ENCODE data around the gene RIOK2.
"Not testable (repeated sequence)": the region's sequence is repeated elsewhere in the genome, so short reads cannot be mapped to it uniquely, and the experiment has no call there.

Gene RIOK2

DNA sequence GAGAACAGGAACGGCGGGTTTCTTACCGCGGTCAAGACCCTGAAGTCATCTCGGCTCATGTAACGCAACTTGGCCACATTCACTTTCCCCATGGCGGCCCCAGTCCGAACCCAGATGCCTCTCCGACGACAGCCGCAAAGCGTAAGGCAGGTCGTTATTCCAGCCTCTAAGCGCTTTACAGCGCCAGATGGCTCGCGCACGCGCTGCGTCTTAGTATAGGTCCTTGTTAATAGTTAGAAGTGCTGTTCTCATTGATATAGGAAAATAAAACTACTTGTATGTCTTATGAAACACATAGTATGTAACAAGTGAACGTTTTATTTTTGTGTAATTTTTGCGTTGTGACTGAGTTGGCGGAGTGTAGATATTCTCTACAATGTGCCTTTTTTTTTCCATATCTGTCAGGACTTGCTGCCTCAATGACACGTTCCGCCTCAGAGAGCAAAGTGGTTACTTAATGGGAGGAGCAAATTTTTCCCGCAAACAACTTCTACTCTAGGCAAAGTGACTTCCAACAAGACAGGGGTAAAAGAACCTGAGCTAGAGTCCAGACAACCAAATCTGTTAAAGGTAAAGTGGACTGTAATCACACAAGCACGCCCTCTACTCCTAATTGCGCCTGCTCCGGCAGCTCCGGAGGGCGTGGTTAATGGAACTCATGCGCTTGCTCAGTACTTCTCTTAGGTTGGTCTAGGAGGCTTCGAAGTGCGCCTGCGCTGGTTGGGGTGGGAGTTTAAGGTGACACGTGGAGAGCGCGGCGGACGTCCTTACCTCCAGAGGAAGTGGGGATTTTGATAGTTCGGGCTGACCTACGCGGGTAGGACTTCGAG lies at the start of gene RIOK2:
Gene RIOK2 (minus strand): TSS at position 148 of the 830 bp plus-strand sequence. CDS start 56 bp downstream, at position 92.
- peak; percentile 91 for DNase-seq

DNA sequence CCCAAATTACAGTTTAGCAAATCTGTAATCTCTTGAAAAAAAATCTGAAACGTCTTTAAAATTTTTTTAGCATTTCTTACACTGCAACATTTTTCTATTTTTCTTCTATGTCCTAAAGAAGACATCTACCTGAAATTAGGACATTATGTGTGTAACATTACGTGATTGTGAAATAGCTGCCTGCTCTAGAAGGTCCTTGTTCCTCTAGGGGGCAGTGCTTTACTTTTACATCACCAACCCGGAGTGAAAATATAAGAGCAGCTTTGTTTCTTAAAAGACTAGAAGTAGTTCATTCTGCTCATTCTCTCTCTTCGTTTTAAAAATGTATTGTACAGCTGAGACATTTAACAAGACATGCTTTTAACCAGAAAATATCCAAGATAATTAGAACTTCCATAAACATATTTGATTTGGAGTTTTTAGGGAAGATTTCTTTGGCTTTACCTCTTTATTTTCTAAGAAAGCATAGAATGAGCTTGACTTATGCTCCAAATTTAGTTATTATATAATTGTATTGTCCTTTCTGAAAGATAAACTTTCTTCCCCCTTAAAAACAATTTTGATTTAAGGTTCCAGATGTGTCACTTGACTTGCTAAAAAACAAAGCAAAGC lies 48.1 kb upstream of the RIOK2 start:
- peak; percentile 55 for DNase-seq

DNA sequence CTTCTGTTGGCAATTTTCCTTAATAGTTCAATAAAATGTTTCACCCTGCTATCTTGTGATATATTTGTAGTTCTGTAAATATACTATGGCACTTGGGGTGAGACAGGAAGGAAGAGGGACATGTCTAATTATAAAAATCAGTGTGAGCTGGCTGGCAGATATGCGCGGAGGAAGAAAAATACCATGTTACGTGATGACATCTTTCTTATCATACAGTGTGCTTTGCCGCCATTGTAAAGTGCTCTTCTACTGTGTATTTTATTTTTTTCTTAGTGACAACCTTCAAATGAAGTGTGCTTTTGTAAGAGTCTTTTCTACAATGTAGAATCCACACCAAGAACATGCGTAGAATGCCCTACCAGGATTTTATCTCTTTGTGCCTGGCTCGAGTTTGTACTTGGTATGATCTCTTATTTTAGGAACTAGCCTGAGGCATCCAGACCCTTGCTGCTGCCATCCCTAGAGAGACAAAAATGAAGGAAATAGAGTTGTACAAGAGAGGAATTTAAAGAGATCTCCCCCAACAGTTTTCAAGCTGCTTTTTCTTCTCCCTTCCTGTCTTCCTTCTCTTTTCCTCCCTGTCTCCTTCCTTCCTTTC lies 46.7 kb upstream of the RIOK2 start:
- peak; percentile 11 for DNase-seq

- DNase-seq, result no peak
Measured at GRCh38 chr5:97229196-97229595, 46.1 kb upstream of the RIOK2 start.

DNA sequence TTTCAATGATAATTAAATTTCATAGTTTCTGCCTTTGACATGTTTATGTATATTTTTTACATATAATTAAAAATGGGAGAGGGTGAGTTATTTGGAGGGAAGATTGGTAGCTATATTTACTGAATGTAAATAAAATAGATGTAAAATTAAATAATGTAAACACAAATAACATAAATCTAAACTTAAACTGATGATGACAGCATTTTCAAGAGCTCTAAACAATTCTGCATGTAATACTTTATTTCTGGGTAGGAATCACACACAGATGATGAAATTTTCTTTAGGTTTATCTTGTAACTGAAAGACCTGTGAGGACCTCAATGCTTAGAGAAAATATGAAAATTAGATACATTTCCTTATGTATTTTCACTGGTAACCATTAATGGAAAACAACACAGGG lies 42.2 kb upstream of the RIOK2 start:
- DNase-seq, result no peak

GRCh38 chr5:97224112-97224750 lies 41.2 kb upstream of the RIOK2 start:
- no peak for DNase-seq

DNA sequence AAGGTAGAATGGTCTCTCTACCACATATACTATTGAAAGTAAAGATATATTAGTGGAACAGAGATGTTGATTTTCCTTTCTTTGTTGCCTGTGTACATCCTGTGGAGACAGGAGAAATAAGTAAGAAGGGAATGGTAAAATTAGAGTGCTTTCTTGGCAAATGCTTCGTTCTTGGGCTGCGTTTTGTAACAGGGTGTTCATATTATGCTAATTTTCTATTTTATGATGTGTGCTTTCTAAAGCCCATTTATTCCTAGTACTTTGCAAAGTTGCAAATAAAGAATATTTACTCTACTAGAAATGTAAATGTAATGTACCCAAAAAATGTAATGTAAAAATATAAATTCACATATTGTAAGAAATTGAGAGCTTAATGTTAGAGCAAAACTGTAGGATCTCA lies 40.5 kb upstream of the RIOK2 start:
- no peak for DNase-seq

- DNase-seq, result no peak
Measured at GRCh38 chr5:97209343-97209742, 26.3 kb upstream of the RIOK2 start.

- no peak for DNase-seq
Measured at GRCh38 chr5:97208714-97209113, 25.7 kb upstream of the RIOK2 start.

DNA sequence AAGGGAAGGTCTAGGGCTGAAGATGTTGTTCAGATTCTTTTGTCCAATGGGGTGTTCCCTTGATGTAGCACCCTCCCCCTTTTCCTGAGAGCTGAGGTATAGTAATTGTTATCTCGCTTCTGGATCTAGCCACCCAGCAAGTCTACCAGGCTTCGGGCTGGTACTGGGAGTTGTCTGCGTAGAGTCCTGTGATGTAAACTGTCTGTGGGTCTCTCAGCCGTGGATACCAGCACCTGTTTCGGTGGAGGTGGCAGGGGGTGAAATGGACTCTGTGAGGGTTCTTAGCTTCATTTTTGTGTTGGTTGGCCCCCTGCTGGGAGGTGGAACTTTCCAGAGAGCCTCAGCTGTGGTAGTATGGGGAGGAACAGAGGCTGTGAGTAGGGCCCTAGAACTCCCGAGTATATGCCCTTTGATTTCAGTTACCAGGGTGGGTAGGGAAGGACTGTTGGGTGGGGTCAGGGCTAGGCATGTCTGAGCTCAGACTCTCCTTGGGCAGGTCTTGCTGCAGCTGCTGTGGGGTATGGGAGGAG lies 25.2 kb upstream of the RIOK2 start:
- no peak for DNase-seq

GRCh38 chr5:97194366-97194765 lies 11.3 kb upstream of the RIOK2 start:
- no peak for DNase-seq

GRCh38 chr5:97193355-97193688 lies 10.3 kb upstream of the RIOK2 start:
- no peak for DNase-seq

DNA sequence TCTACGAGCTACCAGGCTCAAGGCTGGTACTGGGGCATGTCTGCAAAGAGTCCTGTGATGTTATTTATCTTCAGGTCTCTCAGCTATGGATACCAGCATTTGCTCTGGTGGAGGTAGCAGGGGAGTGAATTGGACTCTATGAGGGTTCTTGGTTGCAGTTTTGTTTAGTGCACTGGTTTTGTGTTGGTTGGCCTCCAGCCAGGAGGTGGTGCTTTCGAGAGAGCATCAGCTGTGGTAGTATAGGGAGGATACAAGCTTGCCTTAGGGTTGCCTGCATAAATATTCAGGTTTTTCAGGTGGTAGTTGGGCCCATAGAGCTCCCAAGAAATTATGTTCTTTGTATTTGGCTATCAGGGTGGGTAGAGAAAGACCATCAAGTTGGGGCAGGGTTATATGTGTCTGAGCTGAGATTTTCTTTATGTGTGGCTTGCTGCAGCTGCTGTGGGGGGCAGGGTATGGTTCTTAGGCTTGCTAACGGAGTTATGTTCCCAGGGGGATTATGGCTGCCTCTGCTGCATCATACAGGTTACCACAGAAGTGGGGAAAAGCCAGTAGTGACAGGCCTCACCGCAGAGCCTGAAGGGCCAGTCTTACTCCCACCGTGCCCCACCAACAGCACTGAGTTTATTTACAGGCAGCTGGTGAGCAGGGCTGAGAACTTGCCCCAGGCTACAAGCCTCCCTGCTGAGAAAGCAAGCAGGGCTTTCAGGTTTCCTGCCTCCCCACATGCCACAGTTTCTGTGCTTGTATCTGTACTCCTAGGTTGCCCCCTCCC lies 9.7 kb upstream of the RIOK2 start:
- no peak for DNase-seq

- DNase-seq, result no peak
Measured at GRCh38 chr5:97191893-97192292, 8.8 kb upstream of the RIOK2 start.

DNA sequence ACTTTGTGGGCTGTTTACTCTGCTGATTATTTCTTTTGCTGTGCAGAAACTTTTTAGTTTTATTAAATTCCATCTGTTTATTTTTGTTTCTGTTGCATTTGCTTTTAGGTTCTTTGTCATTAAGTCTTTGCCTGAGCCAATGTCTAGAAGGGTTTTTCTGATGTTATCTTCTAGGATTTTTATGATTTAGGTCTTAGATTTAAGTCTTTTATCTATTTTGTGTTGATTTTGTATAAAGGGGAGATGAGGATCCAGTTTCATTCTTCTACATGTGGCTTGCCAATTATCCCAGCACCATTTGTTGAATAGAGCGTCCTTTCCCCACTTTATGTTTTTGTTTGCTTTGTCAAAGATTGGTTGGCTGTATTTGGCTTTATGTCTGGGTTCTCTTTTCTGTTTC lies 6.5 kb upstream of the RIOK2 start:
- not testable (repeated sequence) for DNase-seq

DNA sequence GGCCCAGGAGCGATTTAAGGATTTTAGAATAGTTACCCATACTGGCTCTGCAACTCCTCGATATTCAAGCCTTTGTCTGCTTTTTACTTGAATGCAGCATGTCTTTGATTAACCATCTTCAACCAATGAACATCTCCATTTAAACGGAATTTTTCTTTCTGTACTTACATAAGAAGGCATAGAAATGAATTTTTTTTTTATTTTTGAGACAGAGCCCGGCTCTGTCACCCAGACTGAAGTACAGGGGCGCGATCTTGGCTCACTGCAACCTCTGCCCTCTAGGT lies 825 bp upstream of the RIOK2 start:
- no peak for DNase-seq

DNA sequence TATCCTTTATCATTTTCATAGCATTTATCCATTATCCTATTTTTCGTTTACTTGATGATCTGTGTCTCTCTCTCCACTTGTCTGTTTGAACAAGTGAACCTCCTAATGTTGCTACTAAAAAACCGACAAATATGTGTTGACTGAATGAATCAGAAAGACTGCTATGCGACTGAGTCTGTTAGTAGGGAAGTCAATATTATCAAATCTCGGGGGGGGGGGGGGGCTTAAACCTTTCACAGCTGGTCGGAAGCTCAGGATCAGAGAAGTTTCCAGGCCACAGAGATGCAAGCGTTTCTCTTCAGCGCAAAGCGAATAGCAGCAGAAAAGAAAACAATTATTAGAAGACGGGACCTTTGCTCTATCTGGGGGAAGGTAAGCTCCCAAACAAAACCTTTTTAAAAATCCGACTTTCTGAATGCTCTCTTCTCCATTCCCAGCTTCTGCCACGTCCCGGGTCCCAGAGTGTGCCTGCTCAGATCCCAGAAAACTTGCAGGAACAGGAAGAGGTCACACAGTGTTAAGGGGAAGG lies 412 bp downstream of the RIOK2 start:
- no peak for DNase-seq

DNA sequence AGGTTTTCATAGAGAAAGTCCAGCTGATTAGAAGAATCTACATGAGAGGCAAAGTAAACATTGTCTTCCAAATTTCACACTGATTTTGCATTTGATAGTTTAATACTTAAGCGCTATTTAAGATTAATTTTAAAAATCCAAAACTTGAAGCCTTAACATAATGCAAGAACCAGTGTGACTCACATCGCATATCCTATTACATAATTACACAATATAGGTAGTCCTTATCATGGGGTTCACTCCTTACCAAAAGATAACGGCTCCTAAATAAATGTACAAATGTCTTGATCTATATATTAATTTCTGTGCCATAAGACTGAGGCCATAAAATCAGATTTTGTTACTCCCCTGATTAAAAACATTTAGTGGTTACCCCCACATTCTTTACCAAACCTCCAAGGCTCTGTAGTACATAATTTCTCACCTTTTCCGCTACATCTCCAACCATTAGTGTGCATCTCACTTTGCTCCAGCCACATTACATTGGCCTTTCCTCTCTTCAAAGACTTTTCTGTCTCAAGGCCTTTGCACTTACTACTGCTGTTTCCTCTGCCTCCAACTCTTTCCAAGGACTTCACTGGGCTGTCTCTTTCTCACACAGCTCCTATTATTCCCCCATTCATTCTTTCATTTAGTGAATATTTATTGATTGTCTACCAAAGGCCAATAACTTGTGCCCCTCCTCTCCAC lies 1.0 kb downstream of the RIOK2 start:
- peak; percentile 34 for DNase-seq

- DNase-seq, result not testable (repeated sequence)
Measured at GRCh38 chr5:97179457-97179856, 3.6 kb downstream of the RIOK2 start.

GRCh38 chr5:97172227-97172626 lies 10.8 kb downstream of the RIOK2 start:
- DNase-seq, result no peak

DNA sequence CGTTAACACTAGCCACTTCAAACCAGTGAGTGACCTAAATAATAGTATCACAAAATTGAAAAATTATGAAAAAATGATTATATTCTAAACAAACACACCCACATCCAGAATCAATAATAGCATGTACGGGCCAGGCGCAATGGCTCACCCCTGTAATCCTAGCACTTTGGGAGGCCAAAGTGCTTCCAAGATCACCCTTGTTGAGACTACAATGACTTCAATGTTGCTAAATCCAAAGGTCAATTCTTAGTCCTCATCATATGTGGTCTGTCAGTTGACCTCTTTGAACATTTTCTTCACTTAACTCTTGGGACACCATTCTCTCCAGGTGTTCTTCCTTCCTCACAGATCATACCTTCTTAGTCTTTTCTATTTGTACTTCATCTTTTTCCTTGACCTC lies 11.3 kb downstream of the RIOK2 start:
- no peak for DNase-seq

GRCh38 chr5:97167435-97167834 lies 15.6 kb downstream of the RIOK2 start:
- DNase-seq, result no peak
